ENCODE data around the gene TBC1D32.

GRCh38 chr6:121040831-121041230 is 293.4 kb downstream of the TBC1D32 start:
- TF ChIP-seq CTCF (IDR thresholded peaks at IDR 0.05), result no peak
- TF ChIP-seq SP1 (CRISPR knock-in tag; conservative IDR thresholded peaks at IDR 0.05), result no peak
- TF ChIP-seq ZSCAN18 (CRISPR knock-in tag; IDR thresholded peaks at IDR 0.05), result no peak

Measured in WTC11 (cell line).